HepG2 (cell line): ENCODE data around the gene INTS14.

ENCODE experiments used
- CBX1 ChIP-seq: IDR thresholded peaks from one replicate; pipeline ENCODE4 v1.6.1; 2016; ENCODE audit warnings: antibody characterized with exemption, low read depth
- HNRNPLL ChIP-seq: fragments of 200-400 bp; formaldehyde crosslinking; IDR thresholded peaks from 2 replicates; pipeline ENCODE4 v1.6.1; 2017; ENCODE audit warnings: mild to moderate bottlenecking, low read depth, low read length; ENCODE audit not compliant: poor library complexity, severe bottlenecking
- JUN ChIP-seq: sonication (generic); formaldehyde crosslinking; IDR thresholded peaks from 2 replicates; pipeline ENCODE4 v1.4.0; 2020; ENCODE audit warnings: mild to moderate bottlenecking, missing genetic modification reagents

DNA sequence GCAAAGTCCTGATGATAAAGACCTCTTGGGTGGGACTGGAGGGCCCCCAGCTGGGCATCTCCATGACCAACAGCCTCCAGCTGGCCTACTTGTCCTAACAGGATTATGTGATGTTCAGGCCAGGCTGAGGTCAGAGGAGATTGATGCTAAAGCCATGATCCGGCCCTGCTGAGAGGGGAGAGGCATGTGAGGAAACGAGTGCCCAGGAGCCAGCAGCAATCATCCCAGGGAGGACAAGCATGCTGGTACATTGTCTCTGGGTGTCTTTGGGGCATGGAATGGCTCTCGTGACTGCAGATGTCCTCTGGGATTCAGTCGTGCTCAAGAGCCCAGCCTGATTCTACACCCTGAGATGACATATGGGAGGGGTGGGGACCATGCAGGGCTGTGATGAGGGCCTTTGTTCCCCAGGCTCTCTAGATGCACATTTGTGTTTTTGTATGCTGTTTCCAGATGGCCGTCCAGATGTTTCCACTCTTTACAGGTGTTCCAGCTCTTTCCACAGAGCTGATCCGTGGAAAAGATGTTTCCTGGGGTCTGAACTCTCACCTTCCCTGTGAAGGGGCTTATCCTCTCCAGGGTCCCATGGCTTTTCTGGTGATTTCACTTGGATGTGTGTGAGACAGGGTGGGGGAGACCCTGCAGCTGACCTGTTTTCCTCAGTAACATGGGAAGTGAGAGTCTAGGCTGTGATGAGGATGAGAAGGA is 31.0 kb upstream of the INTS14 start:
- TF ChIP-seq JUN (CRISPR knock-in tag) (no peak), HNRNPLL (no peak), CBX1 (no peak)
